Measurements from ENCODE around the gene ACTR1B. TPM values are rescaled to one million over a fixed set of nuclear protein-coding genes. Genes with fewer than 3 reads are reported as not detected.
"Not testable (repeated sequence)": the region's sequence is repeated elsewhere in the genome, so short reads cannot be mapped to it uniquely, and the experiment has no call there.

The ACTR1B gene
- total RNA-seq, 4 donors from 2014 or later: 64.9 to 106 (median 76.3) TPM

- Histone ChIP-seq H3K27me3 (no peaks in the 10 kb centered on the region), H3K36me3 (peaks cover 17 to 22% of the 10 kb centered on the region in 2 donors), H3K4me1 (peaks cover 12 to 29% of the 10 kb centered on the region in 2 donors), H3K4me3 (replicated peaks in 1 of 3) (peak overlapping the region in 2 of 3 donors; percentile 95), H3K27ac (peak overlapping the region in 2 of 3 donors; percentile 81 to 88), H3K9me3 (no peaks in the 10 kb centered on the region)
- intact Hi-C loops (cut with DNase I): no loop called here
- TF ChIP-seq POLR2A (IDR thresholded peaks at IDR 0.05) (no peak), CTCF (IDR thresholded peaks at IDR 0.05) (no peak)
- 90 to 97% methylated on average over 4 of the region's 4 CpGs for WGBS, 2 donors
- no peak for DNase-seq
Measured at GRCh38 chr2:97646977-97647376, 16.9 kb downstream of the ACTR1B start.

GRCh38 chr2:97645695-97646629, 17.9 kb downstream of the ACTR1B start, which contains the start of gene COX5B:
COX5B (plus strand) TSS chr2:97646062; CDS start chr2:97646087, 25 bp downstream.
- H3K4me1 ChIP-seq: peaks cover 12 to 21% of the 10 kb centered on the region in 2 donors
- WGBS, 2 donors: 2 to 3% methylated on average over 15 to 23 of the region's 63 CpGs
- TF ChIP-seq POLR2A (IDR thresholded peaks at IDR 0.05) (peak; percentile 36 to 94), CTCF (IDR thresholded peaks at IDR 0.05) (peak in 1 of 6 experiments; percentile 9)

GRCh38 chr2:97645112-97645694, 18.6 kb downstream of the ACTR1B start:
- intact Hi-C loops (cut with DNase I): no loop called here
- WGBS, 2 donors: 7 to 13% methylated on average over 18 to 19 of the region's 19 CpGs
- no peaks in the 10 kb centered on the region for H3K27me3 ChIP-seq
- peak overlapping the region; percentile 81 to 88 (median 85) for H3K27ac ChIP-seq
- H3K36me3 ChIP-seq: peaks cover 17 to 22% of the 10 kb centered on the region in 2 donors
- no peak for TF ChIP-seq POLR2A (IDR thresholded peaks at IDR 0.05)
- peak in 1 of 6 experiments; percentile 9 for TF ChIP-seq CTCF (IDR thresholded peaks at IDR 0.05)
- H3K9me3 ChIP-seq: no peaks in the 10 kb centered on the region
- no peak for DNase-seq
- peaks cover 12 to 15% of the 10 kb centered on the region in 2 donors for H3K4me1 ChIP-seq
- peak overlapping the region; percentile 16 to 95 (median 16) for H3K4me3 ChIP-seq (replicated peaks in 1 of 3)

More at GRCh38 chr2:97645695-97646629, 17.9 kb downstream of the ACTR1B start, which contains the start of gene COX5B:
- Histone ChIP-seq H3K27ac (peak within 1 kb of the TSS; percentile 81 to 88 (median 85)), H3K27me3 (no peaks in the 10 kb centered on the region), H3K36me3 (peaks cover 17 to 22% of the 10 kb centered on the region in 2 donors), H3K9me3 (no peaks in the 10 kb centered on the region), H3K4me3 (replicated peaks in 1 of 3) (peak within 1 kb of the TSS; percentile 50 to 95 (median 95))
- intact Hi-C loops (cut with DNase I): no loop called here
- peak; percentile 99 for DNase-seq

GRCh38 chr2:97644023-97644717, 19.7 kb downstream of the ACTR1B start:
- intact Hi-C loops (cut with DNase I): no loop called here
- H3K9me3 ChIP-seq: no peaks in the 10 kb centered on the region
- H3K4me1 ChIP-seq: peaks cover 12 to 15% of the 10 kb centered on the region in 2 donors
- H3K27ac ChIP-seq: no peak overlapping the region
- TF ChIP-seq CTCF (IDR thresholded peaks at IDR 0.05): no peak
- TF ChIP-seq POLR2A (IDR thresholded peaks at IDR 0.05): no peak
- 95% methylated on average over 4 of the region's 4 CpGs for WGBS, 2 donors
- H3K4me3 ChIP-seq (replicated peaks in 1 of 3): no peak overlapping the region
- no peaks in the 10 kb centered on the region for H3K27me3 ChIP-seq
- peaks cover 17 to 19% of the 10 kb centered on the region in 2 donors for H3K36me3 ChIP-seq
- DNase-seq: no peak

GRCh38 chr2:97626049-97626430, 37.8 kb downstream of the ACTR1B start:
- H3K36me3 ChIP-seq; H3K9me3 ChIP-seq; intact Hi-C loops (cut with DNase I); H3K4me1 ChIP-seq; H3K27ac ChIP-seq; H3K27me3 ChIP-seq; DNase-seq; H3K4me3 ChIP-seq (replicated peaks in 1 of 3): not testable (repeated sequence)
- WGBS, 2 donors: 65 to 76% methylated on average over 8 of the region's 8 CpGs

- H3K27ac ChIP-seq; H3K36me3 ChIP-seq; DNase-seq; H3K27me3 ChIP-seq; H3K4me3 ChIP-seq (replicated peaks in 1 of 3); intact Hi-C loops (cut with DNase I); H3K4me1 ChIP-seq; H3K9me3 ChIP-seq: not testable (repeated sequence)
- 39 to 48% methylated on average over 2 of the region's 8 CpGs for WGBS, 2 donors
Measured at GRCh38 chr2:97625354-97626048, 38.3 kb downstream of the ACTR1B start.

GRCh38 chr2:97622976-97623375, 40.9 kb downstream of the ACTR1B start:
- H3K9me3 ChIP-seq; H3K36me3 ChIP-seq; H3K4me3 ChIP-seq (replicated peaks in 1 of 3); intact Hi-C loops (cut with DNase I); H3K4me1 ChIP-seq; H3K27ac ChIP-seq; DNase-seq; H3K27me3 ChIP-seq: not testable (repeated sequence)
